Measurements from ENCODE around the gene FER.
"Not testable (repeated sequence)": the region's sequence is repeated elsewhere in the genome, so short reads cannot be mapped to it uniquely, and the experiment has no call there.

FER gene

DNA sequence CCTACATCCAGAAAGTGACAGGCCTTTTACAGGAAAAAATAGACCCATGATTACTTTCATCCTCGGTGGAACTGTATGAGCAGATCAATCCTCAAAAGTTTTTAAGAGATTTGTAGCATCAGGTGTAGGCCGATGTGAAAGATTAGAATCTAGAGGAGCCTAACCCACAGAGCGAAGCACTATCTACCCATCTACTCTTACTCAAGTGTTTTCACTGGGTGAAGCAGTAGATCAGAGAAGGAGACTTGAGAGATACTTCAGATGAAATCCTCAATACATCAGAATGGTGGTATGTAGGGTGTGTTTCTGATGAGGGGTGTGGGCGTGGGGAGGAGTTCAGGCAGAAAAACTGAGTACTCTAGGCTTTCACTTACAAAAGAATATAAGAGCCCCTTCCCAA, 192.8 kb downstream of the FER start:
- no peak overlapping the region for H3K27ac Mint-ChIP-seq
- H3K4me3 Mint-ChIP-seq: no peak overlapping the region
- no peaks in the 10 kb centered on the region for H3K9me3 Mint-ChIP-seq
- no peaks in the 10 kb centered on the region for H3K27me3 Mint-ChIP-seq
- no peaks in the 10 kb centered on the region for H3K4me1 Mint-ChIP-seq
- H3K36me3 Mint-ChIP-seq: peaks cover 5% of the 10 kb centered on the region

DNA sequence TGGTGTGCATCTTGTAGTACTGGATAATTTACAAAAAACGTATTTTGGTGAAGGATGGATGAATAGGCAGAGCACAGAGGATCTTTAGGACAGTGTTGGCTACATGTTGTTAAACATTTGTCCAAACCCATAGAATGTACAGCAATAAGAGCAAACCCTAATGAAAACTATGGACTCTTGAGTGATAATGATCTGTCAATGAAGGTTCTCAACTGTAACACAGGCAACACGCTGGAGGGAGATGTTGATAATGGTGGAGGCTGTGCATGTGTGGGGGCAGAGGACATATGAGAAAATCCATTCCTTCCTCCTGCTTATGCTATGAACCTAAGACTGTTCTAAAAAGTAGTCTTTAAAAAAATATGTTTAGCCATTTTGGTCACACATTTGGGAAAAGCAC, 194.0 kb downstream of the FER start:
- Mint-ChIP-seq H3K27ac (no peak overlapping the region), H3K4me3 (no peak overlapping the region), H3K9me3 (no peaks in the 10 kb centered on the region), H3K36me3 (peaks cover 6% of the 10 kb centered on the region), H3K4me1 (no peaks in the 10 kb centered on the region), H3K27me3 (no peaks in the 10 kb centered on the region)

DNA sequence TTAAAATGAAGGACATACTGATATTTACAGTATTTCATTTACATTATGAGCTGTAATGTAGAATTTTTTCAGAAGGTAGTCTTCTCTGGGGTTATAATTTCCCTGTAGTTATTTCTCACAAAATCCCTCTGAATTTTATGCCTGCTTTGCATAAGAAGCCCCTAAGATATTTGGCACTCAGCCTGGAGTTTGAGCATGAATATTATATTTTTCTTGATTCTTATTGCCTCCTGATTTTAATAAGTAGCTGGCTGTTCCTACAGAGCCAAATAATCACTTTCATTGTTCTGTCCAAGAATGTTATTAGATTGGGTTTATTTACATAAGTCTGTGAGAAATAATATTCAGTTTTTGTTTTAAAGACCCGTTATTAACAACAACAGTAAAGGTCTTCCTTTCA, 195.0 kb downstream of the FER start:
- Mint-ChIP-seq H3K9me3 (no peaks in the 10 kb centered on the region), H3K27ac (no peak overlapping the region), H3K4me1 (no peaks in the 10 kb centered on the region), H3K27me3 (no peaks in the 10 kb centered on the region), H3K4me3 (no peak overlapping the region), H3K36me3 (peaks cover 10% of the 10 kb centered on the region)

DNA sequence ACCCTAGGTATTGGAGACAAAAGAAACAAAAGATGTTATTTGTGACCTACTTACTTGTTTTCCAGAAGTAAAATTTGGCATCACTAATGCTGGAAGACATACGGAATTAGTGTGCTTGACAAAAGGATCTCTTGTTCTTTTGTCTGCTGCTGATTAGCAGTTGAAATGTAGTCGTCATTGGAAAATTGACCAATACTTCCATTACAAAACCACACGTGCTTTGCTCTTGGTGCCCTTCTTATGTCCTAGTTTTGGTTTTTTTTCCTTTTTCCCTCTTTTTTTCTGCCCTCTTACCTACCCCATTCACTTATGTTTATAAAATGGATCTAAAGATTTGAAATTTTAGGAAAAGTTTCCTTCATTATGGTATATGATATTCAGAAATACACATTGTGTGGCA, 197.4 kb downstream of the FER start:
- Mint-ChIP-seq H3K27ac (no peak overlapping the region), H3K4me1 (no peaks in the 10 kb centered on the region), H3K27me3 (no peaks in the 10 kb centered on the region), H3K9me3 (no peaks in the 10 kb centered on the region), H3K4me3 (no peak overlapping the region), H3K36me3 (peaks cover 9% of the 10 kb centered on the region)

DNA sequence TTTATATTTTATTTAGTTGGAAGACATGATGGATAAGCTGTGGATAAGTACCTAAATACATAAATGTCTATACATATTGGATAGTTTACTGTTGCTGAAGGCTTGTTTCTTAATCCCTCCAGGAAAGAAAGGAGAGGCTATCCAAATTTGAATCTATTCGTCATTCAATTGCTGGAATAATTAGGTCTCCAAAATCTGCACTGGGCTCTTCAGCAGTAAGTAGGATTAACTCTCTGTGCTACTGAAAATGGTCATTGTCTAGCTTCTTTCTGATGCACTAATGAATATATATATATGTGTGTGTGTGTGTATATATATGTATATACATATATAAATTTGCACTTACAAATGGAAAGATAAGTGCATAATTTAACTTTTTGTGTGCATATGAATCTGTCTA, 198.3 kb downstream of the FER start:
- Mint-ChIP-seq H3K36me3 (peaks cover 9% of the 10 kb centered on the region), H3K4me1 (no peaks in the 10 kb centered on the region), H3K27me3 (no peaks in the 10 kb centered on the region), H3K9me3 (no peaks in the 10 kb centered on the region), H3K4me3 (no peak overlapping the region), H3K27ac (no peak overlapping the region)

DNA sequence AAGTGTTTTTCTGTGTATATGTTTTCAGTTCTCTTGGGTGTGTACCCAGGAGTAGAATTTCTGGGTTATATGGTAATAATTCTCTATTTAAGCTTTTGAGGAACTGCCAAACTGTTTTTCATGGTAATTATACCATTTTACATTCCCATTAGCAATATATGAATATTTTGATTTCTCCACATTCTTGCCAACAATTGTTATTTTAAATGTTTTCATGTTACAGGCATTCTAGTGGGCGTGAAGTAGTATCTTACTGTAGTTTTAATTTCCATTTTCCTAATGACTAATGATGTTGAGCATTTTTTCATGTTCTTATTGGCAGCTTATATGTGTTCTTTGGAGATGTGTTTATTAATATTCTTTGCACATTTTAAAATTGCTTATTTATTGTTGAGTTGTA, 199.5 kb downstream of the FER start:
- Mint-ChIP-seq H3K4me3 (no peak overlapping the region), H3K27ac (no peak overlapping the region), H3K36me3 (peaks cover 9% of the 10 kb centered on the region), H3K27me3 (no peaks in the 10 kb centered on the region), H3K9me3 (no peaks in the 10 kb centered on the region), H3K4me1 (no peaks in the 10 kb centered on the region)

DNA sequence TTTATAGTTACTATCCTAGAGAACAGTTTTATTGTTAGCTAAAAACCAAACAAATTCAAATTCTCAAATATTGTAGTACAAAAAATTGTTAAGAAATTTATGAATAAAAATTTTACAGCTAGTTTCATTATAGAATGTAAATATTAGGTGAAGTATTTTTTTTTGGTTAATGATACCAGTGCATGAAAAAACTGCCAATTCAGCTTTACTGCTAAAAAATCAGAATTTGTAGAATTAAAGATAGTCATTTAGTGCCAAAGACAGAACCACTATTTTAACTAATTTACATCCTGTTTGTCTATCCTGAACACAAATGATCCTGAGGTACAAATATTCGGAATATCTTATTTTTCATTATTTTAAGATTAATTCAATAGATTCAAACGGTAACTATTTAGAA, 202.6 kb downstream of the FER start:
- H3K4me3 Mint-ChIP-seq: no peak overlapping the region

DNA sequence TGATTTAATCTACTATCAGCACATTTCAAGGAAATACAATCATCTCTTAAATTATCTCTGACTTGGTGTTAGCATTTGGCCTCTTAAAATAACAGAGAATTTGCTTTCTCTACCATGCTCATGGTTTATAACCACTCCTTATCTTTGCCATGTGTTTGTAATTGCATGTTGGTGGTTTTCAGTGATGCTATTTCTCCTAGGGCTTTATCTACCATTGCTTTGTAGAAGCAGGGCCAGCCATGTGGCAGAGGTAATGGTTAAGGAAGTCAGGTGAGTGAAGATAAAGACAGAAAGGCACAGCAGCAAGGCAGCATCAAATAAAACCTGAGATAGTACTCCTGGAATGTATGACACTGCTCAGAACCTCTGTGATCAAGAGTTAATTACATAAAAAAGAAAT, 206.2 kb downstream of the FER start:
- Mint-ChIP-seq H3K4me3 (no peak overlapping the region), H3K4me1 (no peaks in the 10 kb centered on the region), H3K9me3 (no peaks in the 10 kb centered on the region), H3K27ac (no peak overlapping the region), H3K27me3 (no peaks in the 10 kb centered on the region), H3K36me3 (peaks cover 1% of the 10 kb centered on the region)

More for the DNA sequence above, 202.6 kb downstream of the FER start:
- Mint-ChIP-seq H3K9me3 (no peaks in the 10 kb centered on the region), H3K36me3 (peaks cover 8% of the 10 kb centered on the region), H3K27me3 (no peaks in the 10 kb centered on the region), H3K4me1 (no peaks in the 10 kb centered on the region), H3K27ac (no peak overlapping the region)

DNA sequence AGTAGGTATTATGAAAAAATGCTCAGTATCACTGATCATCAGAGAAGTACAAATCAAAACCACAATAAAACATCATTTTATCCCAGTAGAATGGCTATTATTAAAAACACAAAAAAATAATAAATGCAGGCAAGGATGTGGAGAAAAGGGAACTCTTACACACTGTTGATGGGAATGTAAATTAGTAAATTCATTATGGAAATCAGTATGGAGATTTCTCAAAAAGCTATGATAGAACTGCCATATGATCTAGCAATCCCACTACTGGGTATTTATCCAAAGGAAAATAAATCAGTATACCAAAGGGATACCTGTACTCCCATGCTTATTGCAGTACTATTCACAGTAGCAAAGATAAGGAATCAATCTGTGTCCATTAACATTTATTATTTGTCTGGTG, 209.6 kb downstream of the FER start:
- H3K9me3 Mint-ChIP-seq: no peaks in the 10 kb centered on the region
- H3K36me3 Mint-ChIP-seq: peaks cover 4% of the 10 kb centered on the region
- no peak overlapping the region for H3K27ac Mint-ChIP-seq
- no peaks in the 10 kb centered on the region for H3K4me1 Mint-ChIP-seq
- no peak overlapping the region for H3K4me3 Mint-ChIP-seq
- no peaks in the 10 kb centered on the region for H3K27me3 Mint-ChIP-seq

DNA sequence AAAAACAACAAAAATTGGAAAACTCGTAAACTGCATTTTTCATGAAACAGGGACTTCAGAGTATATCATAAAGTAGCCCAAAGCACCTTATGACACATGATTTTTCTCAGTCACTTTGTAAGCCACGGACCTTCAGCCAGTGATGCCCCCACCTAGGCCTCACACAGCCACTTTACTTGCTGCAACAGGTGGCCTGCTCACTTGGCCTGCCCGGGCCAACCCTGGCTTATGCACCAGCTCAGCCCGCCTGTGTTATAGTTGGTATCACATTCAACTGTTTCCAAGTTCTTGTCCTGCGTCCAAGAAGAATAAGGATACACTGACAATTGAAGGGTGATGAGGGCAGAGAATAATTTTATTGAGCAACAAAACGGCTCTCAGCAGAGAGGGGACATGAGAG, 219.2 kb downstream of the FER start:
- H3K36me3 Mint-ChIP-seq: peaks cover 14% of the 10 kb centered on the region
- no peaks in the 10 kb centered on the region for H3K4me1 Mint-ChIP-seq

DNA sequence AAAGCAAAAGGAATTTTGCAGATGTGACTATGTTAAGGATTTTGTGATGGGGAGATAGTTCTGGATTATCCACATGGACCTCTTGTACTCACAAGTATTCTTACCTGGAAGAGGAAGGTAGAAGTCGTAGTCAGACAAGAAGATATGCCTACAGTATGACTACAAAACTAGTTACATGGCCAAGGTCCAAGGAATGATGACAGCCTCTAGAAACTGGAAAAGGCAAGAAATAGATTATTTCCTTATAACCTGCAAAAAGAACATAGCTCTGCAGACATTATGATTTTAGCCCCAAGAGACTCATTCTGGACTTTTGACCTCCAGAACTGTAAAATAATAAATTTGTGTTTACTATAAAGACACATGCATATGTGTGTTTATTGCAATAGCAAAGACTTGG, 226.9 kb downstream of the FER start:
- no peaks in the 10 kb centered on the region for H3K4me1 Mint-ChIP-seq
- no peak overlapping the region for H3K27ac Mint-ChIP-seq
- H3K36me3 Mint-ChIP-seq: peaks cover 5% of the 10 kb centered on the region
- no peak overlapping the region for H3K4me3 Mint-ChIP-seq
- H3K9me3 Mint-ChIP-seq: no peaks in the 10 kb centered on the region
- H3K27me3 Mint-ChIP-seq: no peaks in the 10 kb centered on the region

More for the DNA sequence above, 219.2 kb downstream of the FER start:
- H3K27me3 Mint-ChIP-seq: no peaks in the 10 kb centered on the region
- no peaks in the 10 kb centered on the region for H3K9me3 Mint-ChIP-seq
- no peak overlapping the region for H3K27ac Mint-ChIP-seq
- H3K4me3 Mint-ChIP-seq: no peak overlapping the region

DNA sequence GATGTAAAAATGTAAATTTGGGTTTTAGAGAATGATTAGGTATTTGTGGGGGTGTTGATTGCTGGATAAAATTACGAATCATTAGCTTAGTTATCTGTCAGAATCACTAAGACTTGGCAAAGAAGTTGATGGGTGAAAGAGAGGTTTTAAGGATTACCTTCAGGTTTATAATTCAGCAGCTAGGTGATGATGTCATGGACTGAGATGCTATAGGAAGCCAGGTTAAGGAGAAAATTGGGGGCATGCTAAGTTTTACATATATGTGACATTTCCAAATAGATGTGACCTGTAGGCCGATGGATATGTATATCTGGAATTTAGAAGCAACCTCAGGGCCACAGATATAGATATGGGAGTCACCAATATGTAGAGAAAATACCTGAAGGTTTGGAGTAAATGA, 228.0 kb downstream of the FER start:
- Mint-ChIP-seq H3K27ac (no peak overlapping the region), H3K9me3 (no peaks in the 10 kb centered on the region), H3K4me3 (no peak overlapping the region), H3K36me3 (peaks cover 4% of the 10 kb centered on the region), H3K4me1 (no peaks in the 10 kb centered on the region), H3K27me3 (no peaks in the 10 kb centered on the region)

DNA sequence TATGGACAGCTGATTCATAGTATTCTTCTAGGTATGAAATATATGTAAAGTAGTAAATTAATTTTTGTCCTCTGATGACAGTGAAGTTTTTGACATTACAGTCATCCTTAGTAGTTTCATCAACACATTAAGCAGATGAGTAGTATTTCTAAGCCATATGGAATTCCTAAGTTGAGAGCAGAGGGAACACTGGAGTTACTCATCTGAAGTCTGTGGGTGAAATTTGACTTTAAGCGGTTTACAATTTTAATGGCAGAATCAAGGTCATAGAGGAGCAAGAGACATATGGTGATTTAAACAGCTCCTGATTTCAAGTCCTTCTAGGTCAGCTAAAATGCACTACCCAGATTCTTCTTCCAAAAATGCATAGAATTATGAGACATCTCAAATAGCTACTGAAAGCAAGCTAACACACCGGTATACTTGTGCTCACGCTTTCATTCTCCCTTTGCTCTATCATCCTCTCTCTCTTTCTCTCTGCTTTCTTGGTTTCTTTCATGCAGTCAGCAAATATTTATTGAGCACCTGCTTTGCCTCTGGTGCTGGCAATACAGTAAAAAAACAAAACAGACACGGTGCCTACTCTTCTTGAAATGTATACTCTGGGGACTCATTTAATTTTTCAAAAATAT, 235.9 kb downstream of the FER start:
- no peak overlapping the region for H3K4me3 Mint-ChIP-seq
- no peaks in the 10 kb centered on the region for H3K9me3 Mint-ChIP-seq
- H3K4me1 Mint-ChIP-seq: no peaks in the 10 kb centered on the region
- H3K27ac Mint-ChIP-seq: no peak overlapping the region
- no peaks in the 10 kb centered on the region for H3K27me3 Mint-ChIP-seq
- peaks cover 22% of the 10 kb centered on the region for H3K36me3 Mint-ChIP-seq

DNA sequence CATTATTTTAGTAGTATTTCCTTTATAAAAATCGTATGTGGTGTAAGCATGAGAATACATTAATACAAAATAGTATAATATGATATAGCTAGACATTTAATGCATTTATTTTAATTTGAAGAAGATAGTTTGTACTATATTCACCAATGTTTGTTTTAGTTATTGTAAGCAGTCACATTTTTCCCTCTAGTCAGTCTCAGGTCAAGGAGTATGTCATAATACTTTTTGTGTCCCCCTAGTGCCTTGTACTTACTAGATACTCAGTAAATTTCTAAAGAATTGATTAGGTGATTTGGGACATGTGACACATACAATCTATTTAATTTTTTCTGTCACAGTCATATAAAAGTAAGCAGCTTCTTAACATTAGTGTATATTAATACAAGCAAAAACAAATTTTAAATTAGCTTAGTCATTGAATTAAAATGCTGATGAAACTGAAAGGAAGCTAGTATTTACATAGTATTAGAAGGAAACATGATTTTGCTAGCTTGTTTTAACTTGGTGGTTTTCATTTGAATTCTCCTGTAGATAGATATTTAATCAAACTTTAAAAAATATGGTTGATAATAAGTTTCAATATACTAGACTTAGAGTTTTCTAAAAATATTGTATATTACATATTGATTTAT, 242.2 kb downstream of the FER start:
- peaks cover 29% of the 10 kb centered on the region for H3K36me3 Mint-ChIP-seq
- H3K4me3 Mint-ChIP-seq: no peak overlapping the region
- H3K9me3 Mint-ChIP-seq: peaks cover 6% of the 10 kb centered on the region
- H3K27ac Mint-ChIP-seq: no peak overlapping the region
- no peaks in the 10 kb centered on the region for H3K27me3 Mint-ChIP-seq
- H3K4me1 Mint-ChIP-seq: no peaks in the 10 kb centered on the region

DNA sequence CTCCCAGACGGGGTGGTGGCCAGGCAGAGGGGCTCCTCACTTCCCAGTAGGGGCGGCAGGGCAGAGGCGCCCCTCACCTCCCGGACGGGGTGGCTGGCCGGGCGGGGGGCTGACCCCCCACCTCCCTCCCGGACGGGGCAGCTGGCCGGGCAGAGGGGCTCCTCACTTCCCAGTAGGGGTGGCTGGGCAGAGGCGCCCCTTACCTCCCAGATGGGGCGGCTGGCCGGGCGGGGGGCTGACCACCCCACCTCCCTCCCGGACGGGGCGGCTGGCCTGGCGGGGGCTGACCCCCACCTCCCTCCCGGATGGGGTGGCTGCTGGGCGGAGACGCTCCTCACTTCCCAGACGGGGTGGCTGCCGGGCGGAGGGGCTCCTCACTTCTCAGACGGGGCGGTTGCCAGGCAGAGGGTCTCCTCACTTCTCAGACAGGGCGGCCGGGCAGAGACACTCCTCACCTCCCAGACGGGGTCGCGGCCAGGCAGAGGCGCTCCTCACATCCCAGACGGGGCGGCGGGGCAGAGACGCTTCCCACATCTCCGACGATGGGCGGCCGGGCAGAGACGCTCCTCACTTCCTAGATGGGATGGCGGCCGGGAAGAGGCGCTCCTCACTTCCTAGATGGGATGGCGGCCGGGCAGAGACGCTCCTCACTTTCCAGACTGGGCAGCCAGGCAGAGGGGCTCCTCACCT, 244.8 kb downstream of the FER start:
- H3K4me3 Mint-ChIP-seq, H3K4me1 Mint-ChIP-seq, H3K27ac Mint-ChIP-seq, H3K9me3 Mint-ChIP-seq, H3K27me3 Mint-ChIP-seq: not testable (repeated sequence)
- peaks cover 21% of the 10 kb centered on the region for H3K36me3 Mint-ChIP-seq

DNA sequence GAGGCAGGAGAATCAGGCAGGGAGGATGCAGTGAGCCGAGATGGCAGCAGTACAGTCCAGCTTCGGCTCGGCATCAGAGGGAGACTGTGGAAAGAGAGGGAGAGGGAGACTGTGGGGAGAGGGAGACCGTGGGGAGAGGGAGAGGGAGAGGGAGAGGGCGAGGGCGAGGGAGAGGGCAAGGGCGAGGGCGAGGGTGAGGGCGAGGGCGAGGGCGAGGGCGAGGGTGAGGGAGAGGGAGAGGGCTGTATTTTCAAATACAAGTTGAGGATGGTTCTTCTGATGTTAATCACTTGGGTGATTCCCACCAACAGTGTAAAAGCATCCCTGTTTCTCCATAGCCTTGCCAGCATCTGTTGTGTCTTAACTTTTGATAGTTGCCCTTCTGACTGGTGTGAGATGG, 245.7 kb downstream of the FER start:
- not testable (repeated sequence) for H3K4me3 Mint-ChIP-seq, H3K27ac Mint-ChIP-seq, H3K4me1 Mint-ChIP-seq, H3K9me3 Mint-ChIP-seq, H3K27me3 Mint-ChIP-seq
- peaks cover 16% of the 10 kb centered on the region for H3K36me3 Mint-ChIP-seq

All from activated naive CD4-positive, alpha-beta T cell treated with anti-CD3 and anti-CD28 coated beads, Interleukin-2, amount 50 U/mL, for 24 hours (primary cell).